Astrocyte (in vitro differentiated cells and primary cell): Measurements from ENCODE around the gene LIN28B. TPM values are rescaled to one million over a fixed set of nuclear protein-coding genes. Genes with fewer than 3 reads are reported as not detected.

Experiments used
- DNase-seq: peaks from one replicate; pipeline ENCODE4 v3.0.0-alpha.2; 2010; ENCODE audit warnings: low read depth
- FAIRE-seq: peaks from 2 replicates; lab custom pipeline; 2011; peaks lifted over from hg19 to GRCh38; lab: Jason Lieb, UNC
- H2AFZ ChIP-seq: 2 replicates; pipeline ENCODE4 v1.6.0; 2012; ENCODE audit warnings: low read depth, low read length, inconsistent platforms
- H3K27ac ChIP-seq: 2 replicates; pipeline ENCODE4 v1.5.1; 2011; ENCODE audit warnings: low read depth, low read length, inconsistent platforms
- H3K27me3 ChIP-seq: 2 replicates; pipeline ENCODE4 v1.6.0; 2011; ENCODE audit warnings: low read length, inconsistent platforms; ENCODE audit not compliant: insufficient read depth
- H3K36me3 ChIP-seq: 2 replicates; pipeline ENCODE4 v1.5.1; 2011; ENCODE audit warnings: low read length, inconsistent platforms; ENCODE audit not compliant: insufficient read depth
- H3K4me1 ChIP-seq: 2 replicates; pipeline ENCODE4 v1.5.1; 2011; ENCODE audit warnings: low read length, inconsistent platforms; ENCODE audit not compliant: insufficient read depth
- H3K4me2 ChIP-seq: 2 replicates; pipeline ENCODE4 v1.6.0; 2012; ENCODE audit warnings: low read length, inconsistent platforms
- H3K4me3 ChIP-seq: 2 replicates; pipeline ENCODE4 v1.5.1; 2011; ENCODE audit warnings: low read depth, mild to moderate bottlenecking, low read length, inconsistent platforms; ENCODE audit not compliant: insufficient read depth
- H3K79me2 ChIP-seq: 2 replicates; pipeline ENCODE4 v1.6.0; 2012; ENCODE audit warnings: mild to moderate bottlenecking, low read length, inconsistent platforms; ENCODE audit not compliant: insufficient read depth
- H3K9ac ChIP-seq: 2 replicates; pipeline ENCODE4 v1.6.0; 2012; ENCODE audit warnings: mild to moderate bottlenecking, low read length, inconsistent platforms
- H3K9me3 ChIP-seq: 2 replicates; pipeline ENCODE4 v1.5.1; 2012; ENCODE audit warnings: low read depth, mild to moderate bottlenecking, low read length, inconsistent platforms; ENCODE audit not compliant: insufficient read depth
- H4K20me1 ChIP-seq: 2 replicates; pipeline ENCODE4 v1.6.0; 2012; ENCODE audit warnings: low read length, inconsistent platforms; ENCODE audit not compliant: insufficient read depth
- H3K27ac Mint-ChIP-seq: one replicate; pipeline ENCODE4 v1.8.0; 2021; ENCODE audit warnings: mild to moderate bottlenecking, mixed read lengths; ENCODE audit not compliant: unreplicated experiment
- H3K27me3 Mint-ChIP-seq: one replicate; pipeline ENCODE4 v1.8.0; 2021; ENCODE audit warnings: low read depth, mixed read lengths; ENCODE audit not compliant: unreplicated experiment
- H3K36me3 Mint-ChIP-seq: one replicate; pipeline ENCODE4 v1.8.0; 2021; ENCODE audit warnings: low read depth, mixed read lengths; ENCODE audit not compliant: unreplicated experiment
- H3K4me1 Mint-ChIP-seq: one replicate; pipeline ENCODE4 v1.8.0; 2021; ENCODE audit warnings: low read depth, mixed read lengths; ENCODE audit not compliant: unreplicated experiment
- H3K4me3 Mint-ChIP-seq: one replicate; pipeline ENCODE4 v1.8.0; 2021; ENCODE audit warnings: mild to moderate bottlenecking, moderate library complexity, mixed read lengths; ENCODE audit not compliant: unreplicated experiment
- H3K9me3 Mint-ChIP-seq: one replicate; pipeline ENCODE4 v1.8.0; 2021; ENCODE audit warnings: mild to moderate bottlenecking, mixed read lengths; ENCODE audit not compliant: unreplicated experiment
- CTCF ChIP-seq: IDR thresholded peaks from 2 replicates; pipeline ENCODE4 v1.5.1; 2011; ENCODE audit warnings: low read depth, mild to moderate bottlenecking, inconsistent platforms, low read length, moderate library complexity; ENCODE audit not compliant: insufficient read depth
- EZH2 ChIP-seq: IDR thresholded peaks from 2 replicates; pipeline ENCODE4 v1.6.1; 2012; ENCODE audit warnings: mild to moderate bottlenecking, low read length, inconsistent platforms; ENCODE audit not compliant: insufficient read depth
- total RNA-seq: library from RNA; stranded (reverse); gene quantifications from 2 replicates; pipeline ENCODE4 v1.2.1, GENCODE V29; 2021

The LIN28B gene
- total RNA-seq, 1 donor from 2014 or later = 29.0 TPM

GRCh38 chr6:105066836-105067235 is 109.9 kb downstream of the LIN28B start:
- no peaks in the 10 kb centered on the region for H3K4me1 ChIP-seq
- no peaks in the 10 kb centered on the region for H4K20me1 ChIP-seq
- FAIRE-seq (no peak), DNase-seq (no peak)
- no peak overlapping the region for H2AFZ ChIP-seq
- Mint-ChIP-seq H3K9me3 (no peaks in the 10 kb centered on the region), H3K4me1 (peaks cover 3% of the 10 kb centered on the region), H3K36me3 (peaks cover 2% of the 10 kb centered on the region), H3K4me3 (no peak overlapping the region), H3K27me3 (no peaks in the 10 kb centered on the region), H3K27ac (no peak overlapping the region)
- H3K4me2 ChIP-seq = no peak overlapping the region
- H3K9me3 ChIP-seq = no peaks in the 10 kb centered on the region
- TF ChIP-seq EZH2 (no peak), CTCF (no peak)
- no peak overlapping the region for H3K27ac ChIP-seq
- no peak overlapping the region for H3K4me3 ChIP-seq
- no peaks in the 10 kb centered on the region for H3K36me3 ChIP-seq
- no peaks in the 10 kb centered on the region for H3K27me3 ChIP-seq
- H3K9ac ChIP-seq = no peak overlapping the region
- no peaks in the 10 kb centered on the region for H3K79me2 ChIP-seq

- no peak overlapping the region for H3K9ac ChIP-seq
- Mint-ChIP-seq H3K27me3 (no peaks in the 10 kb centered on the region), H3K9me3 (no peaks in the 10 kb centered on the region), H3K4me1 (peaks cover 3% of the 10 kb centered on the region), H3K4me3 (no peak overlapping the region), H3K36me3 (peaks cover 2% of the 10 kb centered on the region), H3K27ac (no peak overlapping the region)
- H3K27me3 ChIP-seq = no peaks in the 10 kb centered on the region
- DNase-seq (no peak), FAIRE-seq (no peak)
- TF ChIP-seq EZH2 (no peak), CTCF (no peak)
- no peak overlapping the region for H3K27ac ChIP-seq
- no peak overlapping the region for H3K4me3 ChIP-seq
- no peaks in the 10 kb centered on the region for H3K4me1 ChIP-seq
- H4K20me1 ChIP-seq = no peaks in the 10 kb centered on the region
- H3K4me2 ChIP-seq = no peak overlapping the region
- no peak overlapping the region for H2AFZ ChIP-seq
- no peaks in the 10 kb centered on the region for H3K36me3 ChIP-seq
- no peaks in the 10 kb centered on the region for H3K79me2 ChIP-seq
- H3K9me3 ChIP-seq = no peaks in the 10 kb centered on the region
Measured at GRCh38 chr6:105067329-105067728, 110.4 kb downstream of the LIN28B start.

GRCh38 chr6:105068407-105068806 is 111.5 kb downstream of the LIN28B start:
- no peak for FAIRE-seq
- Histone ChIP-seq H3K79me2 (no peaks in the 10 kb centered on the region), H3K9me3 (no peaks in the 10 kb centered on the region), H2AFZ (no peak overlapping the region), H3K27me3 (no peaks in the 10 kb centered on the region), H3K4me1 (no peaks in the 10 kb centered on the region), H3K36me3 (no peaks in the 10 kb centered on the region), H4K20me1 (no peaks in the 10 kb centered on the region), H3K9ac (no peak overlapping the region), H3K27ac (no peak overlapping the region), H3K4me2 (no peak overlapping the region), H3K4me3 (no peak overlapping the region)
- peaks cover 3% of the 10 kb centered on the region for H3K4me1 Mint-ChIP-seq
- no peak for TF ChIP-seq EZH2
- no peak for TF ChIP-seq CTCF
- no peak overlapping the region for H3K4me3 Mint-ChIP-seq
- no peaks in the 10 kb centered on the region for H3K27me3 Mint-ChIP-seq
- H3K9me3 Mint-ChIP-seq = no peaks in the 10 kb centered on the region
- no peaks in the 10 kb centered on the region for H3K36me3 Mint-ChIP-seq
- H3K27ac Mint-ChIP-seq = no peak overlapping the region
- no peak for DNase-seq
